CD4-positive, alpha-beta memory T cell (primary cell): Measurements from ENCODE around the gene ANKRD22. TPM values are rescaled to one million over a fixed set of nuclear protein-coding genes. Genes with fewer than 3 reads are reported as not detected.

Experiments
- CTCF ChIA-PET: fragments of 350-600 bp; sonication (Branson Sonifier 250); formaldehyde crosslinking; loops from one replicate; lab custom pipeline; 2021; ENCODE audit warnings: inconsistent platforms; ENCODE audit not compliant: partially characterized antibody; lab: Charles Lee
- POLR2A ChIA-PET: fragments of 350-600 bp; sonication (Branson Sonifier 250); formaldehyde crosslinking; loops from one replicate; lab custom pipeline; 2021; ENCODE audit not compliant: partially characterized antibody; lab: Charles Lee
- DNase-seq, 5 donors: peaks; one replicate each; pipeline versions ENCODE4 v3.0.0 to v3.0.0-alpha.2; 2020 to 2022; ENCODE audit warnings: mixed read lengths in 1 of 5
- H3K27ac ChIP-seq: one replicate; pipeline ENCODE4 v1.7.0; 2013; ENCODE audit warnings: low read depth, low read length
- H3K27me3 ChIP-seq: 2 replicates; pipeline ENCODE4 v1.7.0; 2013; ENCODE audit warnings: mild to moderate bottlenecking, low read length, moderate library complexity; ENCODE audit not compliant: insufficient read depth
- H3K36me3 ChIP-seq: 2 replicates; pipeline ENCODE4 v1.7.0; 2013; ENCODE audit warnings: mild to moderate bottlenecking, low read length, moderate library complexity; ENCODE audit not compliant: insufficient read depth
- H3K4me1 ChIP-seq: 2 replicates; pipeline ENCODE4 v1.7.0; 2013; ENCODE audit warnings: mild to moderate bottlenecking, low read length, moderate library complexity; ENCODE audit not compliant: insufficient read depth
- H3K4me3 ChIP-seq, 2 donors: one replicate each; pipeline ENCODE4 v1.7.0; 2013; ENCODE audit warnings: low read length in 2 of 2, mild to moderate bottlenecking in 1 of 2
- H3K9me3 ChIP-seq, 2 donors: one replicate each; pipeline ENCODE4 v1.7.0; 2013; ENCODE audit warnings: low read length in 2 of 2, control low read depth in 1 of 2; ENCODE audit not compliant: control insufficient read depth in 1 of 2
- H3K27ac Mint-ChIP-seq, 7 donors: one replicate each; pipeline ENCODE4 v1.8.0; 2020 to 2021; ENCODE audit warnings: mixed read lengths in 7 of 7, mild to moderate bottlenecking in 6 of 7, inconsistent platforms in 3 of 7, moderate library complexity in 3 of 7
- H3K27me3 Mint-ChIP-seq, 2 donors: one replicate each; pipeline ENCODE4 v1.8.0; 2020 to 2021; ENCODE audit warnings: mixed read lengths in 2 of 2
- H3K36me3 Mint-ChIP-seq, 2 donors: one replicate each; pipeline ENCODE4 v1.8.0; 2020 to 2021; ENCODE audit warnings: mixed read lengths in 2 of 2, inconsistent platforms in 1 of 2, mild to moderate bottlenecking in 1 of 2
- H3K4me1 Mint-ChIP-seq, 4 donors: one replicate each; pipeline ENCODE4 v1.8.0; 2020 to 2021; ENCODE audit warnings: mixed read lengths in 4 of 4, mild to moderate bottlenecking in 1 of 4
- H3K4me3 Mint-ChIP-seq, 8 donors: one replicate each; pipeline ENCODE4 v1.8.0; 2020 to 2021; ENCODE audit warnings: mixed read lengths in 8 of 8, mild to moderate bottlenecking in 7 of 8, moderate library complexity in 6 of 8, inconsistent platforms in 3 of 8
- H3K9me3 Mint-ChIP-seq, 8 donors: one replicate each; pipeline ENCODE4 v1.8.0; 2020 to 2021; ENCODE audit warnings: mixed read lengths in 8 of 8, mild to moderate bottlenecking in 5 of 8, inconsistent platforms in 3 of 8, moderate library complexity in 1 of 8
- intact Hi-C: fragments of 100-400 bp; cut with micrococcal nuclease; formaldehyde crosslinking; loops from one replicate; pipeline ENCODE4 v1.15.1; 2023
- polyA plus RNA-seq, 2 donors: library from polyadenylated mRNA; unstranded; fragments of 300-500 nt; fragmentation: Illumina TruSeq; gene quantifications; one replicate each; pipeline ENCODE4 v1.2.3, GENCODE V29; 2021
- total RNA-seq, 2 experiments: library from RNA; stranded (reverse); gene quantifications; one replicate each; pipeline ENCODE4 v1.2.3, GENCODE V29; 2021

The ANKRD22 gene
- total and polyA plus RNA-seq, 4 experiments from 2014 or later: 0.58 TPM; not detected in 3

- H3K27ac ChIP-seq: no peak overlapping the region
- H3K9me3 ChIP-seq: no peaks in the 10 kb centered on the region
- H3K27ac Mint-ChIP-seq: no peak overlapping the region
- H3K27me3 Mint-ChIP-seq: peaks cover 2 to 3% of the 10 kb centered on the region in 2 donors
- intact Hi-C loops: loop anchor here (1.0 kb wide), 2 partner anchors 30 to 177 kb away; no protein-coding TSS in a partner anchor
- POLR2A ChIA-PET: no interaction called here
- CTCF ChIA-PET: interaction anchor here (0.7 to 2.5 kb wide), 3 partner anchors 28 to 849 kb away, joined by 3 to 12 read pairs (median 8); no protein-coding TSS in a partner anchor
- no peak overlapping the region for H3K4me3 ChIP-seq
- H3K4me1 ChIP-seq: no peaks in the 10 kb centered on the region
- no peak for DNase-seq
- no peak overlapping the region for H3K4me3 Mint-ChIP-seq
- no peaks in the 10 kb centered on the region for H3K27me3 ChIP-seq
- no peaks in the 10 kb centered on the region for H3K36me3 ChIP-seq
- no peaks in the 10 kb centered on the region for H3K36me3 Mint-ChIP-seq
- no peaks in the 10 kb centered on the region for H3K4me1 Mint-ChIP-seq
- H3K9me3 Mint-ChIP-seq: no peaks in the 10 kb centered on the region
These were observed 13.7 kb upstream of the ANKRD22 start for GRCh38 chr10:88865281-88865876.

DNA sequence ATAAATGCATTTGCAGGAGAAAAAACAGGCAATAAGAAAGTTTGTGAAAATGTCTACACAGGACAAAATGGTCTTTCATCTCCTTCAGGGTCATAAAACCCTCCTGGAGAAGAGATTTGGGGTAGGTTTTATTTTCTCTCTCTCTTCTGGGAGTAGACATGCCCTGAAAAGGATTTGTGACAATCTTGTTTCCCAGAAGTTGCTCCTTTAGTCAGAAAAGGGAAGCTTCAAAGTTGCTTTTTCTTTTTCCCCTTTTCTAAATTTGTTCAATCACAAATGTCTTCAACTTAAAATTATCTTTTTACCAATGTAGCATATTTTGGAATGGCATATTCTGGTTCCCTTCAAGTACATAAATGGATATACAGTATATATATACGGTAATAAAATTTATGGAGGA lies 9.4 kb upstream of the ANKRD22 start:
- intact Hi-C loops: no loop called here
- Mint-ChIP-seq H3K36me3 (no peaks in the 10 kb centered on the region), H3K4me1 (no peaks in the 10 kb centered on the region), H3K9me3 (no peaks in the 10 kb centered on the region), H3K4me3 (no peak overlapping the region), H3K27me3 (peaks cover 4 to 6% of the 10 kb centered on the region in 2 donors), H3K27ac (no peak overlapping the region)
- ChIA-PET CTCF (interaction anchor here (1.2 to 2.0 kb wide), 2 partner anchors 25 to 26 kb away, joined by 3 to 7 read pairs; no protein-coding TSS in a partner anchor), POLR2A (no interaction called here)
- Histone ChIP-seq H3K27ac (no peak overlapping the region), H3K9me3 (no peaks in the 10 kb centered on the region), H3K4me3 (no peak overlapping the region), H3K36me3 (no peaks in the 10 kb centered on the region), H3K27me3 (no peaks in the 10 kb centered on the region), H3K4me1 (no peaks in the 10 kb centered on the region)
- DNase-seq: no peak

- no peaks in the 10 kb centered on the region for H3K9me3 ChIP-seq
- no peak overlapping the region for H3K27ac Mint-ChIP-seq
- H3K4me1 ChIP-seq: no peaks in the 10 kb centered on the region
- H3K27me3 Mint-ChIP-seq: peaks cover 4 to 6% of the 10 kb centered on the region in 2 donors
- DNase-seq: no peak
- no peaks in the 10 kb centered on the region for H3K4me1 Mint-ChIP-seq
- no peaks in the 10 kb centered on the region for H3K36me3 ChIP-seq
- H3K4me3 Mint-ChIP-seq: no peak overlapping the region
- CTCF ChIA-PET: interaction anchor here (0.7 to 1.4 kb wide), 2 partner anchors 18 to 23 kb away, joined by 3 read pairs; no protein-coding TSS in a partner anchor
- H3K9me3 Mint-ChIP-seq: no peaks in the 10 kb centered on the region
- H3K36me3 Mint-ChIP-seq: no peaks in the 10 kb centered on the region
- no peaks in the 10 kb centered on the region for H3K27me3 ChIP-seq
- intact Hi-C loops: no loop called here
- POLR2A ChIA-PET: no interaction called here
- H3K4me3 ChIP-seq: no peak overlapping the region
- H3K27ac ChIP-seq: no peak overlapping the region
These were observed 6.8 kb upstream of the ANKRD22 start for GRCh38 chr10:88858491-88858890.

GRCh38 chr10:88857831-88858230 lies 6.2 kb upstream of the ANKRD22 start:
- Mint-ChIP-seq H3K27me3 (peaks cover 2% of the 10 kb centered on the region in 2 donors), H3K4me3 (no peak overlapping the region), H3K9me3 (no peaks in the 10 kb centered on the region), H3K36me3 (no peaks in the 10 kb centered on the region), H3K27ac (no peak overlapping the region), H3K4me1 (no peaks in the 10 kb centered on the region)
- no peak for DNase-seq
- H3K36me3 ChIP-seq: no peaks in the 10 kb centered on the region
- POLR2A ChIA-PET: no interaction called here
- H3K9me3 ChIP-seq: no peaks in the 10 kb centered on the region
- intact Hi-C loops: no loop called here
- H3K27me3 ChIP-seq: no peaks in the 10 kb centered on the region
- CTCF ChIA-PET: interaction anchor here (2.1 kb wide), 1 partner anchor 21 kb away, joined by 12 read pairs; no protein-coding TSS in a partner anchor
- H3K4me3 ChIP-seq: no peak overlapping the region
- H3K27ac ChIP-seq: no peak overlapping the region
- no peaks in the 10 kb centered on the region for H3K4me1 ChIP-seq

- ChIA-PET CTCF (interaction anchor here (3.3 kb wide), 1 partner anchor 18 kb away, joined by 15 read pairs; no protein-coding TSS in a partner anchor), POLR2A (no interaction called here)
These were observed 3.0 kb upstream of the ANKRD22 start for GRCh38 chr10:88854684-88855083.

GRCh38 chr10:88853155-88853881 lies 1.7 kb upstream of the ANKRD22 start:
- H3K4me1 ChIP-seq: no peaks in the 10 kb centered on the region
- POLR2A ChIA-PET: interaction anchor here (1.6 kb wide), 1 partner anchor 27 kb away, joined by 5 read pairs; the partner anchor contains the start of gene STAMBPL1
- no peak overlapping the region for H3K27ac Mint-ChIP-seq
- no peaks in the 10 kb centered on the region for H3K27me3 ChIP-seq
- no peak overlapping the region for H3K4me3 Mint-ChIP-seq
- H3K4me3 ChIP-seq: no peak overlapping the region
- H3K27ac ChIP-seq: no peak overlapping the region
- H3K9me3 Mint-ChIP-seq: no peaks in the 10 kb centered on the region
- H3K9me3 ChIP-seq: no peaks in the 10 kb centered on the region
- intact Hi-C loops: no loop called here
- CTCF ChIA-PET: interaction anchor here (1.1 to 3.3 kb wide), 6 partner anchors 12 to 365 kb away, joined by 3 to 15 read pairs (median 3); no protein-coding TSS in a partner anchor
- H3K4me1 Mint-ChIP-seq: peaks cover 0 to 4% (median 2%) of the 10 kb centered on the region in 4 donors
- H3K27me3 Mint-ChIP-seq: peaks cover 0 to 2% of the 10 kb centered on the region in 2 donors
- DNase-seq: no peak
- H3K36me3 Mint-ChIP-seq: no peaks in the 10 kb centered on the region
- H3K36me3 ChIP-seq: no peaks in the 10 kb centered on the region

More at GRCh38 chr10:88854684-88855083, 3.0 kb upstream of the ANKRD22 start:
- no peak overlapping the region for H3K4me3 Mint-ChIP-seq
- Histone ChIP-seq H3K27ac (no peak overlapping the region), H3K9me3 (no peaks in the 10 kb centered on the region), H3K4me1 (no peaks in the 10 kb centered on the region), H3K36me3 (no peaks in the 10 kb centered on the region), H3K4me3 (no peak overlapping the region), H3K27me3 (no peaks in the 10 kb centered on the region)
- H3K9me3 Mint-ChIP-seq: no peaks in the 10 kb centered on the region
- no peaks in the 10 kb centered on the region for H3K4me1 Mint-ChIP-seq
- no peak overlapping the region for H3K27ac Mint-ChIP-seq
- H3K36me3 Mint-ChIP-seq: no peaks in the 10 kb centered on the region
- H3K27me3 Mint-ChIP-seq: peaks cover 2% of the 10 kb centered on the region in 2 donors
- no peak for DNase-seq
- intact Hi-C loops: no loop called here

DNA sequence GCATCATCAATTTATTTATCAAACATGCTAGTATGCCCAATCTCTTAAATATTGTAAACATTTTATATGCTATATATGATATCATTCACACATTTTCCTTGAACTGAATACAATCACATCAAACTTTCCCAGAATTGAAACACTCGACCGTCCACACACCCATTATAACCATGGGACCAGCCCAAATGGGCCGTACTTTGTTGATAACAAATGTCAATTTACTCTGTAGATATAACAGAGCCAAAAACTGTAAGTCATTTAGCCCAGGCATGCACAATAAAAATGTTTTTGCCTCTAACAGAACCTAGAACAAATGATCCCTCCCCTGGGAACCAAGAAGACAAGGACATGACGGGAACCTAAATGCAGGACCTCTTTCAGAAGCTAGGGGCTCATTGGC lies 683 bp upstream of the ANKRD22 start:
- POLR2A ChIA-PET: interaction anchor here (1.6 kb wide), 1 partner anchor 28 kb away, joined by 5 read pairs; the partner anchor contains the start of gene STAMBPL1
- no peaks in the 10 kb centered on the region for H3K36me3 ChIP-seq
- CTCF ChIA-PET: interaction anchor here (1.1 to 3.3 kb wide), 4 partner anchors 11 to 366 kb away, joined by 3 to 15 read pairs (median 3); no protein-coding TSS in a partner anchor
- peaks cover 0 to 5% (median 3%) of the 10 kb centered on the region in 4 donors for H3K4me1 Mint-ChIP-seq
- H3K27me3 Mint-ChIP-seq: peaks cover 0 to 2% of the 10 kb centered on the region in 2 donors
- DNase-seq: no peak
- no peaks in the 10 kb centered on the region for H3K4me1 ChIP-seq
- no peak overlapping the region for H3K4me3 Mint-ChIP-seq
- no peak overlapping the region for H3K27ac Mint-ChIP-seq
- intact Hi-C loops: no loop called here
- H3K27me3 ChIP-seq: no peaks in the 10 kb centered on the region
- no peak overlapping the region for H3K4me3 ChIP-seq
- no peak overlapping the region for H3K27ac ChIP-seq
- no peaks in the 10 kb centered on the region for H3K9me3 Mint-ChIP-seq
- no peaks in the 10 kb centered on the region for H3K9me3 ChIP-seq
- no peaks in the 10 kb centered on the region for H3K36me3 Mint-ChIP-seq
